Effector CD4-positive, alpha-beta T cell (primary cell): ENCODE data around the gene PTTG1IP.

ENCODE experiments used
- DNase-seq: peaks from one replicate; pipeline ENCODE4 v3.0.0-alpha.2; 2020

PTTG1IP gene

DNA sequence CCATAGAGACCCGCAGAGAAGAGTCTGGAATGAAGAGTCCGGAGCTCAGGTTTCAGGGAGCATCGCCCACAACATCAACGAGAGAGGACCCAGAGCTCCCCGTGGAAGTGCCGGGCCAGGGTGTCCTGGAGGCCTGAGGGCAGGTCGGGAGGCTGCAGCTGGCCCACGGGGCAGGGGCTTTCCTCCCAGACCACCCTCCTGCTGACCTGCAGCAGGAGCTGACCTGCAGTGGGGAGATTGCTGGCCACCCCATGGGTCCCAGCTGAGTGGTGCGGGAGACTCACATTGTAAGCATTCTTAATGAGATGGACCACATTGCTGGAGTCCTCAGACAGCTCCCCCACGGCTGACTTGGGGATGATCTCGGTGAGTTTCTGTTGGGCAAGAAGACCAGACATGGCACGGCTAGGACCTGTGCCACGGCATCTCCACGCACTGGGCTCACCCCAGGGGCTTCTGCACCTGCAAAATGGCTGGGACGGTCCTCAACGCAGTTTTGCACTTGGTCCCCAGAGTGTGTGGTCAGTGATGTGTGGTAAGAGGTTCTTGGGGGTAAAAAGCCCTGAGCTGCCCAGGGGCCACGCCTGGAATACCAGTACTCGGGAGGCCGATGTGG lies 21.3 kb upstream of the PTTG1IP start:
- no peak for DNase-seq

DNA sequence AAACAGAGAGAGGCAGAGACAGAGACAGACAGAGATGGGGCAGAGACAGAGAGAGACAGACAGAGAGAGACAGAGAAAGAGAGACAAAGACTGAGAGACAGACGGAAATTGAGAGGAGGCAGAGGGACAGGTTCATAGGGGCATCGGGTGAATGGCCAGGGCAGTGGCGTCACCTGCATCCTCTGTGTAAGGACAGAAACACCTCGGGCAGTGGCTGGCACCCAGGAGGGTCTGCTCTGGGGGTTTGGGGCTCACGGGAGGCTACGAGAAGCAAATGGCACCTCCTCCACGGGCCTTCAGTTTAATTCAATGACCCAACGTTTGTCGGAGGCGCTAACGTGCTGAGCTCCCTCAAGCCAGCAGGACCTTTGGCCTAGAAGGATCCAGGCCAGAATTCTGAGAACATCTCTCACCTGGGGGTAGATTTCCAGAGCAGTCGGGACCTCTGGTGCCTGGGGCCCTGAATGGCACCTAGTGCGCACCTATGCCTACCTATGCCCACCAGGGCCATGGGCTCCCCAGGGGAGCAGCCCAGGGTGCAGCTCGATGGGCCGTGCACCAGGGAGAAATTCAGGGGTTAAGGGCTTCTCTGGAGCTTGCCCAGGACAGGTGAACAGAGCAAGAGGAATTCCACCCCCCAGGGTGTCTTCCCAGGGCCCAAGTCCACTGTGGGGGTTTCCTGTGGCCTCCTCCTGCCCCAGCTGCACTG lies 20.6 kb upstream of the PTTG1IP start:
- no peak for DNase-seq

DNA sequence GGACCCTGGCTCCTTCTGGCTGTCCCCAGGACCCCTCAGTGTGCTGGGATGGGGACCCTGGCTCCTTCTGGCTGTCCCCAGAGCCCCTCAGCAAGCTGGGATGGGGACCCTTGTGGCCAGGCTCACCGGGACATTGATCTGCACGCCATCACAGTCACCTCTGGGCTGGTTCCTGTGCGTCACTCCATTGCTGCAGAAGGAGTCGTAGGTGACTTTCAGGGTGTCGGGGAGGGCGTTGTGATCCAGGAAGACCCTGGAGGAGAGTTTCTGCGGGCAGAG lies 19.7 kb upstream of the PTTG1IP start:
- DNase-seq, result no peak

DNA sequence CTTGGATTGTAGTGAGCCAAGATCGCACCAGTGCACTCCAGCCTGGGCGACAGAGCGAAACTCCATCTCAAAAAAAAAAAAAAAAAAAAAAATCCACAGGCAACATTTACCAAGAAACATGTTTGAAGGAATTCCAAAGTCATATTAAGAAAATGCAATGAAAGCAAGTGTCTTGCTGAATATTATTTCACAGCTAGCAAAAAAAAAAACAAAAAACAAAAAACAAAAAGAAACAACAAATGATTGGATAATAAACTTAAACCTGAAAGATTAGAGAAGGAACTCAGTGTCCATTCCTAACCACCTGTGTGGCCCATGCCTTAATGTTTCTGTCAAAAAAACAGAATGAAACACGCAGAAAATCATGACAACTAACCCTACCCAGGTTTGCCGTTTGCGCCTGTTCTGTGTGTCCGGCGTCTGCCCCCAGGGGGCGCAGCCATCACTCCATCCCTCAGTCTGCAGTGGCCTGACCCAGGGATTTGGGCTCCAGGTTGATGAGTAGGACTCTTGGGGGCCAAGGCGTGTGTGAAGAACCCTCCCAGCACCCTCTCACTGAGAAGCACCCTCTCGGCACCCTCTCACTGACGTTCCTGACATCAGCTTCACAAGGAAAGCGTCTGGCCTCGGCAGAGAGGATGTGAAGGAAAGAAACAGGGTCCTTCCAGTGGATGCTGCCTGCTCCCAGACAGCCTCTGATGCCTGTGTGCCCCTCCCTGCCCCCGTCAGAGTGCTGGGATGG lies 19.2 kb upstream of the PTTG1IP start:
- peak; percentile 66 for DNase-seq

- no peak for DNase-seq
These were observed 18.6 kb upstream of the PTTG1IP start for GRCh38 chr21:44892095-44892494.

DNA sequence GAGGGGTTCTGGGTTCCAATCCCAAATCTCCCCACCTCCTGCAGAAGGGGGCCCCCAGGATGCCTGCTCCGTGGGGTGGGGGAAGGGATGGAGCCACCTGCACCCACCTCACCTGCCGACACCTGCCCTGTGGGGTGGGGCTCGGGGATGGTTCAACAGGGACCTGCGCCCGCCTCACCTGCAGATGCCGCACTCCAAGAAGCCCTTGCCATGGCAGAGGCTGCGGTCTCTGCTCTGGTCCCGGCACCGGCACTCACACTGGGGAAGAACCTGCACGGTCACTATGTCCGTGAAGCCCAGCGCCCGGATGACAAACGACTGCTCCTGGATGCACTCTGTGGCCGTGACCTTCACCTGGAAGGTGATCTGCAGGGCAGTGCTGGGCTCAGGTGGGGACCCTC lies 18.1 kb upstream of the PTTG1IP start:
- DNase-seq, result no peak

- DNase-seq, result no peak
These were observed 17.6 kb upstream of the PTTG1IP start for GRCh38 chr21:44890961-44891541.

- no peak for DNase-seq
These were observed 16.9 kb upstream of the PTTG1IP start for GRCh38 chr21:44890338-44890931.

GRCh38 chr21:44889625-44890337 lies 16.3 kb upstream of the PTTG1IP start:
- DNase-seq, result no peak

GRCh38 chr21:44888581-44889550 lies 15.4 kb upstream of the PTTG1IP start:
- DNase-seq, result no peak

- no peak for DNase-seq
These were observed 14.5 kb upstream of the PTTG1IP start for GRCh38 chr21:44887807-44888580.

DNA sequence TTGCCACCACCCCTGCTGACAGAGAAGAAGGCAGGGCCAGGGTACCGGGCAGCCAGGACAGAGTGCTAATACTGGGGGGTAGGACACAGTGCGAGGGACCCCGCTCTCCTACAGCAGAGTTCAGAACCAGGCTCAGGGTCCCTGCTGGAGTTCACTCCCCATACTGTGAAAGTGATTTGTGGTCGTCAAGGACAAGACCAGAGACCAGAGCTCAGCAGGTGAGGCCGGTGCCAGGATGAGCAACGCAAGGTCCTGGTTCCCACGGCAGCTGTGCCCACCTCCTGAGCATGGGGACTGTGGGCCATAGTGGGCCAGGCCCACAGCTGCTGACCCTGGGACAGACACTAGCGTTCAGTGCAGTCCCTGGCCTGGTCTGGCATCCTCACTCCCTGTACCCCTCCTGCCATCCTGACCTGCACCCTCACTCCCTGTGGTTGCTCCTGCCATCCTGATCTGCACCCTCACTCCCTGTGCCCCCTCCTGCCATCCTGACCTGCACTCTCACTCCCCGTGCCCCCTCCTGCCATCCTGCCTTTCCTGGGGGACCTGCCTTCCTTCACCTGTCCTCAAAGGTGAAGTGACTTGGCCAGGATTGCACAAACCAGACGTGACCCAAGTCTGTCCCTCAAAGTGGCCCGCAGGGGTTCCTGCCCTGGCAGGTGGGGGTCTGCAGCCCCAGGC lies 13.8 kb upstream of the PTTG1IP start:
- DNase-seq, result no peak

- no peak for DNase-seq
These were observed 12.9 kb upstream of the PTTG1IP start for GRCh38 chr21:44886113-44887075.

DNA sequence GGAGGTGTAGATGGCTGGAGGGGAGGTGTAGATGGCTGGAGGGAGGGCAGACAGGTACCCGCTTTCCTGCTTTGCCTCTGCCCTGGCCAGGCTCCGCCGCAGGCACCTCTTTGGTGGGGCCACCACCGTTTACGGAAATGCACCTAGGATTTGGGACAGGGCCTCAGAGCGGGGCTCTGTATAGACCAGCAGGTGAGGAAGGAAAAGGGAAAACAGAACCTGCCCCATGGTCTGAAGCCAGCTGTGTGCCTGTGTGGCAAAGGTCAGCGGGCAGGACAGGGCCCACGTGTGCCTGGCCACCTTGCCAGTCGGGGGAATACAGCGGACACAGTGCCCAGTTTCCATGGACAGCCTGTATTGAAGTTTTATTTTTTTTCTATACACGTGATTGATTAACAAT lies 12.1 kb upstream of the PTTG1IP start:
- DNase-seq, result no peak

- no peak for DNase-seq
These were observed 10.6 kb upstream of the PTTG1IP start for GRCh38 chr21:44884097-44884496.

- DNase-seq, result no peak
These were observed 9.8 kb upstream of the PTTG1IP start for GRCh38 chr21:44883250-44883649.

DNA sequence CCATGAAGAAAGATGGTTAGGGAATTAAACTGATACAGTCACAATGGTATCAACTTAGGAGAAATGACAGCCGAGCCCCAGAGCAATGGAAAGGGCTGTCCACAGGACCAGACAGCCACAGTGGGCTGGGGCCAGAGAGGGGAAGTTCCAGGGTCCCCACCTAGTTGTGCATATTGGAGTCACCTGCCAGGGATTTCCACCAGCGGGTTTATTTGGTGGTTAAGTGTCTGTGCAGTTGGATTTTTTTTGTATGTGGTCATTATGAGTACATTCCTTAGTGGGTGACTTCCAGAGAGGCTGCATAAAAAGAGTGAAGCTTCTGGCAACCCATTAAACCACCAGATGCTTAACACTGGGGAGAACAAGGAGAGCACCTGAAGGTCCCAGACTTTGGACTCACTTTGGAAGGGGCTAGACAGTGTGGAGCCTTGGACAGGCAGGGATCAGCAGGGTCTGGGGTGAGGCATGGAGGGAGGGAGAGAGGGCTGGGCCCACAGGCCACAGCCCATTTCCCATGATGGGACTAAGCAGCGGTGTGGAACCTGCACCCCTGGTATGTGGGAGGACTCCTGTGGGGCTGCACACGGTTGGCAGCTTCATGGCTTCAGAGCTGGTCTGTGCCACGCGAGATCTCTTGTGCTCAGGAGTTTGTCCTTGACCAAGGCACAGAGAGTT lies 7.8 kb upstream of the PTTG1IP start:
- DNase-seq, result no peak
